A673 (cell line): ENCODE results near the gene DACT3. TPM values are rescaled to one million over a fixed set of nuclear protein-coding genes. Genes with fewer than 3 reads are reported as not detected.
A peak's percentile ranks its signal among the peaks of the same experiment; 100 is the strongest.

Experiments used
- BruUV-seq: library from RNA; stranded (reverse); fragments of 400-500 nt; replicated peaks from 2 replicates; lab custom pipeline; 2021; lab: Mats Ljungman, UMichigan
- CTCF ChIA-PET: fragments of 300-600 bp; sonication (Branson Sonifier 250); formaldehyde crosslinking; loops from one replicate; lab custom pipeline; 2022; ENCODE audit warnings: antibody characterized with exemption; lab: Charles Lee
- POLR2A ChIA-PET: fragments of 300-600 bp; sonication (Branson Sonifier 250); formaldehyde crosslinking; loops from one replicate; lab custom pipeline; 2022; ENCODE audit warnings: antibody characterized with exemption; ENCODE audit not compliant: low non-redundant PET; lab: Charles Lee
- DNase-seq: peaks from one replicate; pipeline ENCODE4 v3.0.0-alpha.2; 2015; ENCODE audit warnings: low spot score
- H3K27ac ChIP-seq: fragments of 200-600 bp; sonication (generic); 2 replicates; pipeline ENCODE4 v1.5.1; 2016; ENCODE audit warnings: mixed run types, low read depth, mild to moderate bottlenecking, mixed read lengths, antibody characterized with exemption, low read length; ENCODE audit not compliant: poor library complexity, severe bottlenecking
- H3K27me3 ChIP-seq: fragments of 200-600 bp; sonication (generic); replicated peaks from 2 replicates; pipeline ENCODE4 v1.6.1; 2017; ENCODE audit warnings: mixed run types, low read depth, mild to moderate bottlenecking, mixed read lengths, antibody characterized with exemption, low read length; ENCODE audit not compliant: insufficient read depth, poor library complexity
- H3K36me3 ChIP-seq: fragments of 200-600 bp; sonication (generic); 2 replicates; pipeline ENCODE4 v1.6.1; 2016; ENCODE audit warnings: mixed run types, mild to moderate bottlenecking, mixed read lengths, antibody characterized with exemption, low read length; ENCODE audit not compliant: insufficient read depth, poor library complexity, severe bottlenecking
- H3K4me1 ChIP-seq: fragments of 200-600 bp; sonication (generic); 2 replicates; pipeline ENCODE4 v1.6.1; 2017; ENCODE audit warnings: mixed run types, mild to moderate bottlenecking, mixed read lengths, antibody characterized with exemption, low read length; ENCODE audit not compliant: insufficient read depth, poor library complexity, severe bottlenecking
- H3K4me3 ChIP-seq: fragments of 200-600 bp; sonication (generic); 2 replicates; pipeline ENCODE4 v1.5.1; 2016; ENCODE audit warnings: low read depth, mixed run types, mild to moderate bottlenecking, mixed read lengths, low read length; ENCODE audit not compliant: poor library complexity, severe bottlenecking
- H3K9me3 ChIP-seq: fragments of 200-600 bp; sonication (generic); 2 replicates; pipeline ENCODE4 v1.6.1; 2016; ENCODE audit warnings: mixed run types, low read depth, mild to moderate bottlenecking, mixed read lengths, antibody characterized with exemption, low read length; ENCODE audit not compliant: poor library complexity, severe bottlenecking
- CTCF ChIP-seq: fragments of 300-800, 200-600 bp; sonication (generic); conservative IDR thresholded peaks from 2 replicates; pipeline ENCODE4 v1.5.1; 2017; ENCODE audit warnings: low read depth, mild to moderate bottlenecking, antibody characterized with exemption, low read length, moderate library complexity, mixed read lengths
- EZH2 ChIP-seq: fragments of 200-600 bp; sonication (generic); IDR thresholded peaks from 2 replicates; pipeline ENCODE4 v1.6.1; 2017; ENCODE audit warnings: borderline replicate concordance, low read depth, mild to moderate bottlenecking, mixed read lengths, antibody characterized with exemption, low read length; ENCODE audit not compliant: poor library complexity, severe bottlenecking
- intact Hi-C: fragments of 100-400 bp; cut with micrococcal nuclease; formaldehyde crosslinking; loops from one replicate; pipeline ENCODE4 v1.10.0; 2022; ENCODE audit not compliant: unreplicated experiment
- total RNA-seq: library from RNA; stranded (reverse); gene quantifications from 2 replicates; pipeline ENCODE4 v1.2.3, GENCODE V29; 2021

The DACT3 gene
- total RNA-seq, 1 experiment from 2014 or later: 0.32 TPM

- H3K9me3 ChIP-seq: no peaks in the 10 kb centered on the region
- CTCF ChIA-PET: interaction anchor here (0.6 kb wide), 1 partner anchor 28 kb away, joined by 3 read pairs; no protein-coding TSS in a partner anchor
- H3K36me3 ChIP-seq: peaks cover 47% of the 10 kb centered on the region
- H3K27ac ChIP-seq: no peak overlapping the region
- TF ChIP-seq EZH2: no peak
- no peak for TF ChIP-seq CTCF
- BruUV-seq: no TSS peak
- intact Hi-C loops: loop anchor here (5.0 kb wide), 1 partner anchor 78 kb away; no protein-coding TSS in a partner anchor
- H3K4me1 ChIP-seq: peaks cover 10% of the 10 kb centered on the region
- POLR2A ChIA-PET: no interaction called here
- H3K4me3 ChIP-seq: no peak overlapping the region
- DNase-seq: no peak
- no peaks in the 10 kb centered on the region for H3K27me3 ChIP-seq
These were observed 56.1 kb downstream of the DACT3 start for GRCh38 chr19:46604781-46605355.

GRCh38 chr19:46603752-46604231 lies 57.2 kb downstream of the DACT3 start:
- TF ChIP-seq EZH2 (no peak), CTCF (no peak)
- POLR2A ChIA-PET: no interaction called here
- H3K36me3 ChIP-seq: peaks cover 36% of the 10 kb centered on the region
- peaks cover 10% of the 10 kb centered on the region for H3K4me1 ChIP-seq
- peaks cover 2% of the 10 kb centered on the region for H3K9me3 ChIP-seq
- H3K27ac ChIP-seq: peak overlapping the region; percentile 100
- no TSS peak for BruUV-seq
- CTCF ChIA-PET: no interaction called here
- intact Hi-C loops: loop anchor here (5.0 kb wide), 1 partner anchor 76 kb away; no protein-coding TSS in a partner anchor
- no peaks in the 10 kb centered on the region for H3K27me3 ChIP-seq
- no peak overlapping the region for H3K4me3 ChIP-seq
- no peak for DNase-seq

GRCh38 chr19:46603195-46603637 lies 57.8 kb downstream of the DACT3 start:
- Histone ChIP-seq H3K4me3 (peak overlapping the region; percentile 100), H3K27ac (peak overlapping the region; percentile 100), H3K27me3 (no peaks in the 10 kb centered on the region), H3K9me3 (peaks cover 7% of the 10 kb centered on the region), H3K4me1 (peaks cover 10% of the 10 kb centered on the region), H3K36me3 (peaks cover 31% of the 10 kb centered on the region)
- BruUV-seq: no TSS peak
- ChIA-PET CTCF (no interaction called here), POLR2A (no interaction called here)
- intact Hi-C loops: loop anchor here (5.0 kb wide), 1 partner anchor 76 kb away; no protein-coding TSS in a partner anchor
- TF ChIP-seq EZH2 (no peak), CTCF (no peak)
- no peak for DNase-seq
